ENCODE results near the gene DGKZ.

DGKZ gene

GRCh38 chr11:46315033-46315738 lies 32.1 kb upstream of the DGKZ start:
- no peak for DNase-seq (ENCODE audit: extremely low read depth, low read depth)
- H3K4me3 ChIP-seq (replicated peaks; ENCODE audit: low read depth, low read length) = no peak overlapping the region
- TF ChIP-seq, protein P1, sequence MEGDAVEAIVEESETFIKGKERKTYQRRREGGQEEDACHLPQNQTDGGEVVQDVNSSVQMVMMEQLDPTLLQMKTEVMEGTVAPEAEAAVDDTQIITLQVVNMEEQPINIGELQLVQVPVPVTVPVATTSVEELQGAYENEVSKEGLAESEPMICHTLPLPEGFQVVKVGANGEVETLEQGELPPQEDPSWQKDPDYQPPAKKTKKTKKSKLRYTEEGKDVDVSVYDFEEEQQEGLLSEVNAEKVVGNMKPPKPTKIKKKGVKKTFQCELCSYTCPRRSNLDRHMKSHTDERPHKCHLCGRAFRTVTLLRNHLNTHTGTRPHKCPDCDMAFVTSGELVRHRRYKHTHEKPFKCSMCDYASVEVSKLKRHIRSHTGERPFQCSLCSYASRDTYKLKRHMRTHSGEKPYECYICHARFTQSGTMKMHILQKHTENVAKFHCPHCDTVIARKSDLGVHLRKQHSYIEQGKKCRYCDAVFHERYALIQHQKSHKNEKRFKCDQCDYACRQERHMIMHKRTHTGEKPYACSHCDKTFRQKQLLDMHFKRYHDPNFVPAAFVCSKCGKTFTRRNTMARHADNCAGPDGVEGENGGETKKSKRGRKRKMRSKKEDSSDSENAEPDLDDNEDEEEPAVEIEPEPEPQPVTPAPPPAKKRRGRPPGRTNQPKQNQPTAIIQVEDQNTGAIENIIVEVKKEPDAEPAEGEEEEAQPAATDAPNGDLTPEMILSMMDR (IDR thresholded peaks at IDR 0.05; ENCODE audit: low read depth, low read length, missing control alignments) = peak; percentile 87

GRCh38 chr11:46315783-46316563 lies 31.3 kb upstream of the DGKZ start:
- no peak for DNase-seq (ENCODE audit: extremely low read depth, low read depth)
- H3K4me3 ChIP-seq (replicated peaks; ENCODE audit: low read depth, low read length) = no peak overlapping the region
- TF ChIP-seq, protein P1 (IDR thresholded peaks at IDR 0.05; ENCODE audit: low read depth, low read length, missing control alignments) = no peak

GRCh38 chr11:46319074-46319453 lies 28.2 kb upstream of the DGKZ start:
- H3K4me3 ChIP-seq (replicated peaks; ENCODE audit: low read depth, low read length) = no peak overlapping the region
- no peak for DNase-seq (ENCODE audit: extremely low read depth, low read depth)
- TF ChIP-seq, protein P1 (IDR thresholded peaks at IDR 0.05; ENCODE audit: low read depth, low read length, missing control alignments) = no peak

DNA sequence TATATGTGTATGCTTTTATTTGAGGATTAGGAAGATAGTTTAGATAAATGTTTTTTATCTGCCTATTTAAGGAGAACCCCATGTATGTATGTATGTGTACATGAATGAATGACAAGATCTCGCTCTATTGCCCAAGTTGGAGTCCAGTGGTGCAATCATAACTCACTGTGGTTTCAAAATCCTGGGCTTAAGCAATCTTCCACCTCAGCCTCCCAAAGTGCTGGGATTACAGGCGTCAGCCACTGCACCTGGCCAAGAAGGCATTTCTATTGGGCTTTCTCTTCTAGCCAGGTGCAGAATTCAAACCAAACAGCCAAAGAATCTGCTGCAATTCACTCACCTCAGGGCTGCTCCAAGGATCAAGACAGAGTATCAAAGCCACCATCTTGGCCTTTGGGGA lies 25.5 kb upstream of the DGKZ start:
- TF ChIP-seq, protein P1 (IDR thresholded peaks at IDR 0.05; ENCODE audit: low read depth, low read length, missing control alignments) = no peak
- DNase-seq (ENCODE audit: extremely low read depth, low read depth) = no peak
- no peak overlapping the region for H3K4me3 ChIP-seq (replicated peaks; ENCODE audit: low read depth, low read length)

DNA sequence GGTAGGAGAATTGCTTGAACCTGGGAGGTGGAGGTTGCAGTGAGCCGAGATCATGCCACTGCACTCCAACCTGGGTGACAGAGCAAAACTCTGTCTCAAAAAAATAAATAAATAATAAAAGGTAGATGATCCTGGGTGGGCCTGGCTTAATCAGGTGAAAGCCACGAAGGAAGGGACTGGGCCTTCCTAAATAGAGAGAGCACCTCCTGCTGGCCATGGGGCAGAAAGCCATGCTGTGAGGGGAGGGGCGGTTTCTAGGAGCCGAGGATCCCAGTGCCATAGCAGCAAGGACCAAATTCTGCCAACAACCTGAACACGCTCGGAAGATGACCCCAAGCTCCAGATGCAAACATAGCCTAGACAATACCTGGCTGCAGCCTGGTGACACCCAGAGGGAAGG lies 24.5 kb upstream of the DGKZ start:
- DNase-seq (ENCODE audit: extremely low read depth, low read depth) = no peak
- TF ChIP-seq, protein P1 (IDR thresholded peaks at IDR 0.05; ENCODE audit: low read depth, low read length, missing control alignments) = peak; percentile 47
- no peak overlapping the region for H3K4me3 ChIP-seq (replicated peaks; ENCODE audit: low read depth, low read length)

DNA sequence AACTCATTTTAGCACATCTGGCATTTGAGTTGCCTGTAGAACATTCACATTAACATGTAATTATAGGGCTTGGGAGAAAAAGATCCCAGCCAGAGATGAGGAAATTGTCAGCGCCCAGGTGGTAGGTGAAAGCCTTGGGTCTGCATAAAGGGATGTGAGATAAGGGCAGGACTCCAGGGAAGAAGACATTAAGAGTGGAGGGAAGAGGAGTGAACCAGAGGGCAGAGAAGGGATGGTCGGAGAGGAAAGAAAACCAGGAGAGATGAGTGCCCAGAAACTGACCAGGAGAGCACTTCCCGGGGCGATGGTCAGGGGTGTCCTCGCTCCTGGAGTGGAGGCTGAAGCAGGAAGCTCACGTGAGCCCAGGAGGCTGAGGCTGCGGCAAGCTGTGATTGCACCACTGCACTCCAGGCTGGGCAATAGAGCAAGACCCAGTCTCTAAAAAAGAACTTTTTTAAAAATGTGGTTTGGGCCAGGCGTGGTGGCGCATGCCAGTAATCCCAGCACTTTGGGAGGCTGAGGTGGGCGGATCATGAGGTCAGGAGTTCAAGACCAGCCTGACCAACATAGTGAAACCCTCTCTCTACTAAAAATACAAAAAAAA lies 20.3 kb upstream of the DGKZ start:
- H3K4me3 ChIP-seq (replicated peaks; ENCODE audit: low read depth, low read length) = no peak overlapping the region
- TF ChIP-seq, protein P1 (IDR thresholded peaks at IDR 0.05; ENCODE audit: low read depth, low read length, missing control alignments) = no peak
- DNase-seq (ENCODE audit: extremely low read depth, low read depth) = no peak
